Nephron (organoid): ENCODE measurements around the gene ARHGDIB.

Source experiments
- H3K27ac Mint-ChIP-seq, 3 experiments: 2 replicates each; pipeline ENCODE4 v1.8.0; 2020; ENCODE audit warnings: mixed read lengths in 3 of 3, mild to moderate bottlenecking in 2 of 3, moderate library complexity in 1 of 3
- H3K27me3 Mint-ChIP-seq: 2 replicates; pipeline ENCODE4 v1.8.0; 2021; ENCODE audit warnings: low read depth, mild to moderate bottlenecking, moderate library complexity, mixed read lengths
- H3K36me3 Mint-ChIP-seq: 2 replicates; pipeline ENCODE4 v1.8.0; 2020; ENCODE audit warnings: low read depth, mixed read lengths
- H3K4me1 Mint-ChIP-seq: 2 replicates; pipeline ENCODE4 v1.8.0; 2020; ENCODE audit warnings: mixed read lengths
- H3K4me3 Mint-ChIP-seq, 3 experiments: 2 replicates each; pipeline ENCODE4 v1.8.0; 2020; ENCODE audit warnings: mild to moderate bottlenecking in 3 of 3, mixed read lengths in 3 of 3, moderate library complexity in 2 of 3
- H3K9me3 Mint-ChIP-seq: 2 replicates; pipeline ENCODE4 v1.8.0; 2020; ENCODE audit warnings: mixed read lengths
- CTCF ChIP-seq, 3 experiments: fragments of 200-600 bp; sonication (generic); IDR thresholded peaks; one replicate each; pipeline ENCODE4 v1.5.0; 2021; ENCODE audit warnings: antibody characterized with exemption in 3 of 3; ENCODE audit not compliant: unreplicated experiment in 3 of 3

Gene ARHGDIB

GRCh38 chr12:15001733-15002382 lies 40.5 kb upstream of the ARHGDIB start:
- Mint-ChIP-seq H3K4me1 (peaks cover 59% of the 10 kb centered on the region), H3K27ac (peak overlapping the region; percentile 76 to 92 (median 83)), H3K27me3 (no peaks in the 10 kb centered on the region), H3K36me3 (no peaks in the 10 kb centered on the region), H3K9me3 (no peaks in the 10 kb centered on the region), H3K4me3 (peak overlapping the region in 2 of 3 experiments; percentile 50 to 52)
- TF ChIP-seq CTCF (IDR thresholded peaks at IDR 0.05; ENCODE audit: unreplicated experiment in 3 of 3) = no peak

- Mint-ChIP-seq H3K36me3 (no peaks in the 10 kb centered on the region), H3K4me3 (no peak overlapping the region), H3K4me1 (peaks cover 55% of the 10 kb centered on the region)
These were observed 39.2 kb upstream of the ARHGDIB start for GRCh38 chr12:15000575-15000974.

GRCh38 chr12:14999695-15000365 lies 38.4 kb upstream of the ARHGDIB start:
- peak overlapping the region; percentile 78 to 87 (median 83) for H3K27ac Mint-ChIP-seq
- H3K36me3 Mint-ChIP-seq = no peaks in the 10 kb centered on the region
- no peak overlapping the region for H3K4me3 Mint-ChIP-seq
- no peaks in the 10 kb centered on the region for H3K9me3 Mint-ChIP-seq
- H3K27me3 Mint-ChIP-seq = no peaks in the 10 kb centered on the region
- peaks cover 55% of the 10 kb centered on the region for H3K4me1 Mint-ChIP-seq
- TF ChIP-seq CTCF (IDR thresholded peaks at IDR 0.05; ENCODE audit: unreplicated experiment in 3 of 3) = no peak

More at GRCh38 chr12:15000575-15000974, 39.2 kb upstream of the ARHGDIB start:
- H3K27me3 Mint-ChIP-seq = no peaks in the 10 kb centered on the region
- TF ChIP-seq CTCF (IDR thresholded peaks at IDR 0.05; ENCODE audit: unreplicated experiment in 3 of 3) = no peak
- H3K9me3 Mint-ChIP-seq = no peaks in the 10 kb centered on the region
- H3K27ac Mint-ChIP-seq = peak overlapping the region; percentile 78 to 87 (median 83)

GRCh38 chr12:14999021-14999694 lies 37.8 kb upstream of the ARHGDIB start:
- no peak overlapping the region for H3K4me3 Mint-ChIP-seq
- H3K9me3 Mint-ChIP-seq = no peaks in the 10 kb centered on the region
- TF ChIP-seq CTCF (IDR thresholded peaks at IDR 0.05; ENCODE audit: unreplicated experiment in 3 of 3) = no peak
- peak overlapping the region; percentile 78 to 87 (median 83) for H3K27ac Mint-ChIP-seq
- peaks cover 55% of the 10 kb centered on the region for H3K4me1 Mint-ChIP-seq
- H3K27me3 Mint-ChIP-seq = no peaks in the 10 kb centered on the region
- no peaks in the 10 kb centered on the region for H3K36me3 Mint-ChIP-seq

- no peak for TF ChIP-seq CTCF (IDR thresholded peaks at IDR 0.05; ENCODE audit: unreplicated experiment in 3 of 3)
- no peaks in the 10 kb centered on the region for H3K9me3 Mint-ChIP-seq
- H3K27me3 Mint-ChIP-seq = no peaks in the 10 kb centered on the region
- peaks cover 51% of the 10 kb centered on the region for H3K4me1 Mint-ChIP-seq
- no peaks in the 10 kb centered on the region for H3K36me3 Mint-ChIP-seq
- no peak overlapping the region for H3K4me3 Mint-ChIP-seq
- peak overlapping the region; percentile 78 to 87 (median 83) for H3K27ac Mint-ChIP-seq
These were observed 36.6 kb upstream of the ARHGDIB start for GRCh38 chr12:14997998-14998397.
